ENCODE results near the gene ITPR1. TPM values are rescaled to one million over a fixed set of nuclear protein-coding genes. Genes with fewer than 3 reads are reported as not detected.

Gene ITPR1
- total RNA-seq, 2 donors from 2014 or later, result 254 to 283 TPM

DNA sequence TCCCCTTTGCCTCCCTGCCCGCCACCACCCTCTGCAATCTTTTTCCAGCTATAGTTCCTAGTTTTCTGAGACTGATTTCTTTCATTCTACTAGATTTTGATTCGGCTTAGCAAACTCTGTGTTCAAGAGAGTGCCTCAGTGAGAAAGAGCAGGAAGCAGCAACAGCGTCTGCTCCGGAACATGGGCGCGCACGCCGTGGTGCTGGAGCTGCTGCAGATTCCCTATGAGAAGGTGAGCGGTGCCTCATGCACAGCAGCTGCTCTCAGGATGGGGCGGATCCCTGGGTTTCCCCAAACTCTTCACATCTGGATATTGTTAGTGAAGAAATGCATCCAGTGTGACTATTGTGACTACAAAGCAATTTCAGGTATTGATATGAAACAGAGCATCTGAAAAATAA, 191.8 kb downstream of the ITPR1 start:
- Histone ChIP-seq H3K36me3 (peaks cover 54% of the 10 kb centered on the region), H3K27ac (no peak overlapping the region), H3K9me3 (no peaks in the 10 kb centered on the region), H3K27me3 (replicated peaks; ENCODE audit: insufficient read depth) (no peaks in the 10 kb centered on the region), H3K4me1 (ENCODE audit: control insufficient read depth in 1 of 2, low read depth in 2 of 2) (no peaks in the 10 kb centered on the region), H3K4me3 (no peak overlapping the region)
- TF ChIP-seq, protein P1, sequence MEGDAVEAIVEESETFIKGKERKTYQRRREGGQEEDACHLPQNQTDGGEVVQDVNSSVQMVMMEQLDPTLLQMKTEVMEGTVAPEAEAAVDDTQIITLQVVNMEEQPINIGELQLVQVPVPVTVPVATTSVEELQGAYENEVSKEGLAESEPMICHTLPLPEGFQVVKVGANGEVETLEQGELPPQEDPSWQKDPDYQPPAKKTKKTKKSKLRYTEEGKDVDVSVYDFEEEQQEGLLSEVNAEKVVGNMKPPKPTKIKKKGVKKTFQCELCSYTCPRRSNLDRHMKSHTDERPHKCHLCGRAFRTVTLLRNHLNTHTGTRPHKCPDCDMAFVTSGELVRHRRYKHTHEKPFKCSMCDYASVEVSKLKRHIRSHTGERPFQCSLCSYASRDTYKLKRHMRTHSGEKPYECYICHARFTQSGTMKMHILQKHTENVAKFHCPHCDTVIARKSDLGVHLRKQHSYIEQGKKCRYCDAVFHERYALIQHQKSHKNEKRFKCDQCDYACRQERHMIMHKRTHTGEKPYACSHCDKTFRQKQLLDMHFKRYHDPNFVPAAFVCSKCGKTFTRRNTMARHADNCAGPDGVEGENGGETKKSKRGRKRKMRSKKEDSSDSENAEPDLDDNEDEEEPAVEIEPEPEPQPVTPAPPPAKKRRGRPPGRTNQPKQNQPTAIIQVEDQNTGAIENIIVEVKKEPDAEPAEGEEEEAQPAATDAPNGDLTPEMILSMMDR (IDR thresholded peaks at IDR 0.05), result no peak
- DNase-seq (ENCODE audit: low spot score), result no peak
- no peak for ATAC-seq (ENCODE audit: insufficient number of reproducible peaks, low FRiP score, low read depth)

DNA sequence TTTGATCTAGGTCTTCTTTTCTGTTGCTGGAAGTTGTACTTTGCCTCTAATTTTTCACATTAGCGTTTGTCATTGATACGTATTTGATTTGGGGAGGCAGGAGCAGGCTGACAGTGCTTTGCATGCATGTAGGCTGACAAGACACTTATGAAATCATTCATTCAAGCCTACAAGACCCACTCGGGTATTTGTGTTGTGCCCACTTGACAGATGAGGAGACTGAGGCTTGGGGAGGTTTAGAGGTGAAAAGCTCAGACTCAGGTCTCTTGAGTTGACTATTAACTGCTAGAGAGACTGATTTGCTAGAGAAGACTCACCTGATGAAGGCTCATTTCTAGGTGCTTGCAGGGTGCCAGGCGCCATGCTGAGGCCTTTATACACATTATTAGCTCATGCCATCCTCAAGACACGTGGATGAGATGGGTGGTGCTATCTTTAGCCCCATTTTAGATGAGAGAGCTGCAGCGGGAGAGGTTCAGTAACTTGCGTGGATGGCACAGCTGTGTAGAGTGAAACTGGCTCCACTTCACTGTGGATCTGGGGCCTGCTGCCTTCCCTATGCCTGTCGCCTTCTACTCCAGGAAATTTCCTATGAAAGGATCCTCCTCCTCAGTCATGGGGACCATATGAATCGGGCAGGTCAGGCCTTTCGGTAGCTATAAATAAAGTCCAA, 192.7 kb downstream of the ITPR1 start:
- ATAC-seq (ENCODE audit: insufficient number of reproducible peaks, low FRiP score, low read depth) (no peak), DNase-seq (ENCODE audit: low spot score) (no peak)
- H3K27ac ChIP-seq, result no peak overlapping the region
- H3K36me3 ChIP-seq, result peaks cover 61% of the 10 kb centered on the region
- H3K27me3 ChIP-seq (replicated peaks; ENCODE audit: insufficient read depth), result no peaks in the 10 kb centered on the region
- H3K4me1 ChIP-seq (ENCODE audit: control insufficient read depth in 1 of 2, low read depth in 2 of 2), result no peaks in the 10 kb centered on the region
- TF ChIP-seq, protein P1 (IDR thresholded peaks at IDR 0.05), result no peak
- H3K9me3 ChIP-seq, result no peaks in the 10 kb centered on the region
- H3K4me3 ChIP-seq, result no peak overlapping the region

DNA sequence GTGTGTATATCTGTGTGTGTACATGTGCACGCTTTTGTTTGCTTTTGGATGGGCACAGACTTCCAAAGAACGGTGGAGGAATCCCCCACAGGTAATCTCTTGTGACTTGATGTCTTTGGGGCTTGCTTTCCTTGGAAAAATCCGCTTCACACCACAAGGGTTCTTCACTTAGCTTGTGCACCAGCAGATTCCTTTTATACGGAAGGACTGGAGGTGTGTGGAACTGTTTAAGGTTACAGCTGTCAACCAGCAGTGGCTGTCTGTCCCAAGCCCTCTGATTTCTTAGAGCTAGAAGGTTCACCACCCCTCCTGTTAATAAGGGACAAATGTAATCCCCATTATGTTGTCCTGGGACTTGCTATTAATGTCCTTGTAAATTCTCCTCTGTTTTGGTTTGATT, 193.5 kb downstream of the ITPR1 start:
- ATAC-seq (ENCODE audit: insufficient number of reproducible peaks, low FRiP score, low read depth) (no peak), DNase-seq (ENCODE audit: low spot score) (no peak)
- Histone ChIP-seq H3K27me3 (replicated peaks; ENCODE audit: insufficient read depth) (no peaks in the 10 kb centered on the region), H3K9me3 (no peaks in the 10 kb centered on the region), H3K36me3 (peaks cover 64% of the 10 kb centered on the region), H3K27ac (no peak overlapping the region), H3K4me3 (no peak overlapping the region), H3K4me1 (ENCODE audit: control insufficient read depth in 1 of 2, low read depth in 2 of 2) (no peaks in the 10 kb centered on the region)
- TF ChIP-seq, protein P1 (IDR thresholded peaks at IDR 0.05), result no peak

DNA sequence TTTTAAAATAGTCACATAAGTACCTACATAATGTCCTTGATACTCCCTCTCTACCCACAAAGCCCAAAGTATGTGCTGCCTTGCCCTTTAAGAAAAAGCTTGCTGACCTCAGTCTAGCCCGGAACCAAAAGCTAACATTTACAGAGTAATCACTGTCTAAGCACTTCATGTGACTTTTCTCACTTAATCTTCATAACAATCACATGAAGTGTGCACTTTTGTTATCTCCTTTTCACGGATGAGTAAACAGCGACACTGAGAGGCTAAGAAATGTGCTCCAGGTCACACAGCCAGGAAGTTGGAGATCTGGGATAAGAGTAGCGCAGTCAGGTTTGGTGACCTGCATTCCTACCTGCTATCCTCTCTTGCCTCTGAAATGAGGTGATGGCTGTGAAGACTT, 194.0 kb downstream of the ITPR1 start:
- ATAC-seq (ENCODE audit: insufficient number of reproducible peaks, low FRiP score, low read depth) (no peak), DNase-seq (ENCODE audit: low spot score) (no peak)
- H3K36me3 ChIP-seq, result peaks cover 70% of the 10 kb centered on the region
- no peaks in the 10 kb centered on the region for H3K4me1 ChIP-seq (ENCODE audit: control insufficient read depth in 1 of 2, low read depth in 2 of 2)
- H3K27ac ChIP-seq, result no peak overlapping the region
- no peaks in the 10 kb centered on the region for H3K27me3 ChIP-seq (replicated peaks; ENCODE audit: insufficient read depth)
- no peak overlapping the region for H3K4me3 ChIP-seq
- no peaks in the 10 kb centered on the region for H3K9me3 ChIP-seq
- TF ChIP-seq, protein P1 (IDR thresholded peaks at IDR 0.05), result no peak

DNA sequence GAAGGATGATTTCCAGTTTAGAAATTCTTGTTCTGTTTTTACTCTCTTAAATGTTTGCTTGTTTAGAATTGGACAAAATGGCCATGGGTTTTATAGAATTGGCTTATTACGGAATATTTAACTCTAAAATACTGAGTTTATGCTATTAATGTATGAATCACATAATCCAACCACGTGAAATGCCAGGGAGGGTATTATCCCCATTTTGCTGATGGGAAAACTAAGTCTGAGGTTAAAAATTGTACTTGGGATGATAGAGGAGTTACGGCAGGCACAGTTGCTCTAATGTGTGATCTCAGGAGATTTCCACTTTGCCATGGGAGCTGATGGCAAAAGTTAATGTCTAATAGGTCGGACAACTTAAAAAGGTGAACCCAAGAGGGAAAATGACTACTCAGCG, 194.4 kb downstream of the ITPR1 start:
- DNase-seq (ENCODE audit: low spot score) (no peak), ATAC-seq (ENCODE audit: insufficient number of reproducible peaks, low FRiP score, low read depth) (no peak)
- TF ChIP-seq, protein P1 (IDR thresholded peaks at IDR 0.05), result no peak
- H3K27me3 ChIP-seq (replicated peaks; ENCODE audit: insufficient read depth), result no peaks in the 10 kb centered on the region
- H3K27ac ChIP-seq, result no peak overlapping the region
- no peak overlapping the region for H3K4me3 ChIP-seq
- no peaks in the 10 kb centered on the region for H3K9me3 ChIP-seq
- peaks cover 71% of the 10 kb centered on the region for H3K36me3 ChIP-seq
- no peaks in the 10 kb centered on the region for H3K4me1 ChIP-seq (ENCODE audit: control insufficient read depth in 1 of 2, low read depth in 2 of 2)

All from thoracic aorta (tissue), 2 donors.